BJ (cell line): ENCODE results near the gene OR2D3. TPM values are rescaled to one million over a fixed set of nuclear protein-coding genes. Genes with fewer than 3 reads are reported as not detected.

Experiments used
- CTCF ChIA-PET: fragments of 350-600 bp; formaldehyde crosslinking; extraction: SDS; loops from one replicate; lab custom pipeline; 2021; ENCODE audit warnings: antibody characterized with exemption, inconsistent platforms; lab: Yijun Ruan, JAX
- POLR2A ChIA-PET: fragments of 300-600 bp; sonication (Branson Sonifier 250); formaldehyde crosslinking; extraction: SDS; loops from one replicate; lab custom pipeline; 2021; ENCODE audit warnings: antibody characterized with exemption; lab: Charles Lee
- DNase-seq: peaks from one replicate; pipeline ENCODE4 v3.0.0-alpha.2; 2011; ENCODE audit warnings: low read depth
- H3K27me3 ChIP-seq: 2 replicates; pipeline ENCODE4 v1.6.0; 2011; ENCODE audit warnings: low read length; ENCODE audit not compliant: control insufficient read depth, insufficient read depth
- H3K36me3 ChIP-seq: 2 replicates; pipeline ENCODE4 v1.5.1; 2011; ENCODE audit warnings: low read length; ENCODE audit not compliant: control insufficient read depth, insufficient read depth
- H3K4me3 ChIP-seq: 2 replicates; pipeline ENCODE4 v1.5.1; 2011; ENCODE audit warnings: low read depth, mild to moderate bottlenecking, control low read depth, low read length
- CTCF ChIP-seq: IDR thresholded peaks from 2 replicates; pipeline ENCODE4 v1.5.1; 2011; ENCODE audit warnings: low read depth, mild to moderate bottlenecking, control low read depth, inconsistent platforms, low read length, moderate library complexity; ENCODE audit not compliant: insufficient read depth
- polyA plus RNA-seq: library from polyadenylated mRNA; depleted of rRNA; stranded (reverse); fragments of >200 nt; gene quantifications from 2 replicates; pipeline ENCODE4 v1.2.3, GENCODE V29; 2011

Gene OR2D3
- polyA plus RNA-seq, 1 experiment = not detected

DNA sequence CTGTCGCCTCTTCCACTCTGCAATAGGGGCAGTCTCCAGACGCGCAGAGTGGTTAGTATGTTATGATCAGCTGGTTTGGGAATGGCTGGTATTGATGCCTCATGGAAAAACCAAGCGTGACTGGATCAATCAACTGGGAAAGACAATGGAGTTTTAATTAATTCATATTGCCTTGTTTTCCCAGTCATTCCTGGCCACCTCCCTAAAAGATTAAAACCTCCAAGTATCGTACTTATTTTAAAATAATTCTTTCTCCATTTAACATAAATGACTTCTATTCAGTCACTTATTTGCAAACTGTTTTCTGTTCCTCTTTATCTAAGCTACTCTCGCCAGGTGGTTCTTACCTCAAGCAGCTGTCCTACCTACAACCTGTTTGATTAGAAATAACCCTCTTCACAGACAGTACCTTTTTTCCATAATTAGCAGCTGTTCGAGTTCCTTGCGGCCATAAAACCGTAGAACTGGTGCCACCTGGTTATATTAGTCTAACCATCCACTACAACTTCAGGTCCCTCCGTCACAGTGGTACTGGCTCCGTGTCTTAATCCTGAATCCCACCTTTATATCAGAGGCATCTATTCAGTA, 6.3 kb downstream of the OR2D3 start:
- DNase-seq = no peak
- POLR2A ChIA-PET = no interaction called here
- no peaks in the 10 kb centered on the region for H3K36me3 ChIP-seq
- CTCF ChIA-PET = interaction anchor here (0.9 to 1.8 kb wide), 2 partner anchors 116 to 172 kb away, joined by 3 to 7 read pairs; no protein-coding TSS in a partner anchor
- peak overlapping the region; percentile 85 for H3K4me3 ChIP-seq
- no peak for TF ChIP-seq CTCF
- no peaks in the 10 kb centered on the region for H3K27me3 ChIP-seq

- TF ChIP-seq CTCF = no peak
- no peak for DNase-seq
- Histone ChIP-seq H3K36me3 (no peaks in the 10 kb centered on the region), H3K4me3 (no peak overlapping the region), H3K27me3 (no peaks in the 10 kb centered on the region)
- ChIA-PET POLR2A (no interaction called here), CTCF (no interaction called here)
Observed at GRCh38 chr11:6928916-6929315, 8.1 kb downstream of the OR2D3 start.

GRCh38 chr11:6931146-6931713, 10.4 kb downstream of the OR2D3 start:
- TF ChIP-seq CTCF = no peak
- Histone ChIP-seq H3K36me3 (no peaks in the 10 kb centered on the region), H3K27me3 (no peaks in the 10 kb centered on the region), H3K4me3 (no peak overlapping the region)
- POLR2A ChIA-PET = no interaction called here
- CTCF ChIA-PET = interaction anchor here (1.3 kb wide), 1 partner anchor 13 kb away, joined by 3 read pairs; no protein-coding TSS in a partner anchor
- no peak for DNase-seq

DNA sequence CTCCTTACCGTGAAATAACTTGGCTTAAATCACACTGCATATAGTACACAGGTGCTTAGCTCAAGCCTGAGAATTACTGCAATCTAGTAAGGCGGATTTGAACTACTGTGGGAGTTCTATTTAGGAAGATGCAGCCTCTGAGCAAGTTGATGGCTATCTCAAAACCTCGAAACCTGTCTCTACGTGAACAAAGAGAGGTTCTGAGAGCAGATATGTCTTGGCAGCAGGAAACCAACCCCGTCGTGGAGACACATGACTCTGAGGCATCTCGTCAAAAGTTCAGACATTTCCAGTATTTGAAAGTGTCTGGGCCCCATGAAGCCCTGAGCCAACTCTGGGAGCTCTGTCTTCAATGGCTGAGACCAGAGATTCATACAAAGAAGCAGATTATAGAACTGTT, 11.3 kb downstream of the OR2D3 start:
- TF ChIP-seq CTCF = no peak
- Histone ChIP-seq H3K36me3 (no peaks in the 10 kb centered on the region), H3K4me3 (no peak overlapping the region), H3K27me3 (no peaks in the 10 kb centered on the region)
- no peak for DNase-seq
- CTCF ChIA-PET = no interaction called here
- POLR2A ChIA-PET = no interaction called here

GRCh38 chr11:6941970-6942369, 21.2 kb downstream of the OR2D3 start:
- no peak for TF ChIP-seq CTCF
- ChIA-PET POLR2A (no interaction called here), CTCF (no interaction called here)
- no peak overlapping the region for H3K4me3 ChIP-seq
- no peaks in the 10 kb centered on the region; the same call in 1 of the 2 replicates for H3K36me3 ChIP-seq
- DNase-seq = no peak
- H3K27me3 ChIP-seq = no peaks in the 10 kb centered on the region
